HUDEP-2 (cell line): ENCODE data around the gene PGM2.
"Not testable (repeated sequence)": the region's sequence is repeated elsewhere in the genome, so short reads cannot be mapped to it uniquely, and the experiment has no call there.

Experiments used
- DNase-seq, 76 experiments: peaks; one replicate each; lab custom pipeline; 2025; ENCODE audit not compliant: unreplicated experiment in 76 of 76; lab: John Stamatoyannopoulos, UW

The PGM2 gene

DNA sequence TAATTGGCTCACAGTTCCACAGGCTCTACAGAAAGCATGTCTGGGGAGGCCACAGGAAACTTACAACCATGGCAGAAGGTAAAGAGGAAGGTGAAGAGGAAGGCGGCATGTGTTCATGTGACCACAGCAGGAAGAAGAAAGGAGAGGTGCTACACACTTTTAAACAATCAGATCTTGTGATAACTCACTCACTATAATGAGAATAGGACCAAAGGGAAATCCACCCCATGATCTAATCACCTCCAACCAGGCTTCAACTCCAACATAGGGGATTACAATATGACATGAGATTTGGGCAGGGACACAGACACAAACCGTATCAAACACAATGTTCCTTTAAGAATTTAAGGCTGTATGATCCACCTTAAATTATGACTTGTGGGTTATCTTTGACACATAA is 10.5 kb upstream of the PGM2 start:
- DNase-seq, result no peak

DNA sequence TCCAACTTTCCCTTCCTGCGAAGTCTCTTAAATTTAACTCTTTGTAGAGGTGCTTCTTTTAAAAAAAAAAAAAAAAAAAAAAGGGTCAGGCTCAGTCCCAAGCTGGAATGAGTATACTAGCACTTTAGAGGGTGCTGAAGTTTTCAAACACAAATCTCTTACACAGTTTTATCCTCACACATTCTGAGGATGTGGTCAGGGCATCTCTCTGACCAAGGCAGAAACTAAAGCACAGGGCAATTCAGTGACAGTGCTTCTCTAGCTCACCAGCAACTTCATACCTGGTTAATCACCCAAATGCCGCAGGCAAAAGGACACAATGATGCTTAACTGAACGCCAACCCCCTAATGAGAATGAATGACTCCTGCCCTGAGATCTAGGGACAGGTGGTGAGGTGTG is 9.8 kb upstream of the PGM2 start:
- no peak for DNase-seq

DNA sequence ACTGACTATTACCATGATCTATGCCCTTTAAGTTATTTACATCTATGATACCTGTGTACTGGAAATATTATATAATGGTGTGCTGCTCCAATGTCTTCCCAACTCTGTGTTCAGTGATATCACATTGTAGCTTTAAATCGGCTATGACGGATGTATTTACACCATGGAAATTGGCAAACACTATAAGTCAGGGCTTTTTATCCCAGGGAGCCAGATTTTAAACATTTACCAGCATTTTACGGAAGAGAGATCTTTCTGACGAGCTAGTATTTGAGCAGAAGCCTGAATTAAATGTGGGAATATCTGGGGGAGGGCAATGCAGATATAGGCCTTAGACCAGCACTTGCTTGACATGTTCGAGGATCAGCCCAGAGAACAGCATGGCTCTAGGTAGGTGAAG is 7.7 kb upstream of the PGM2 start:
- DNase-seq, result no peak

DNA sequence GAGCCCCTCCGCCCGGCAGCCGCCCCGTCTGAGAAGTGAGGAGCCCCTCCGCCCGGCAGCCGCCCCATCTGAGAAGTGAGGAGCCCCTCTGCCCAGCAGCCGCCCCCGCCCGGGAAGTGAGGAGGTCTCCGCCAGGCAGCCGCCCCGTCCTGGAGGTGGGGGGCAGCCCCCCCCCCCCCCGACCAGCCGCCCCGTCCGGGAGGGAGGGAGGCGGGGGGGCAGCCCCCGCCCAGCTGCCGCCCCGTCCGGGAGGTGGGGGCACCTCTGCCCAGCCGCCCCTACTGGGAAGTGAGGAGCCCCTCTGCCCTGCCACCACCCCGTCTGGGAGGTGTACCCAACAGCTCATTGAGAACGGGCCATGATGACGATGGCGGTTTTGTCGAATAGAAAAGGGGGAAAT is 6.0 kb upstream of the PGM2 start:
- DNase-seq, result not testable (repeated sequence)

DNA sequence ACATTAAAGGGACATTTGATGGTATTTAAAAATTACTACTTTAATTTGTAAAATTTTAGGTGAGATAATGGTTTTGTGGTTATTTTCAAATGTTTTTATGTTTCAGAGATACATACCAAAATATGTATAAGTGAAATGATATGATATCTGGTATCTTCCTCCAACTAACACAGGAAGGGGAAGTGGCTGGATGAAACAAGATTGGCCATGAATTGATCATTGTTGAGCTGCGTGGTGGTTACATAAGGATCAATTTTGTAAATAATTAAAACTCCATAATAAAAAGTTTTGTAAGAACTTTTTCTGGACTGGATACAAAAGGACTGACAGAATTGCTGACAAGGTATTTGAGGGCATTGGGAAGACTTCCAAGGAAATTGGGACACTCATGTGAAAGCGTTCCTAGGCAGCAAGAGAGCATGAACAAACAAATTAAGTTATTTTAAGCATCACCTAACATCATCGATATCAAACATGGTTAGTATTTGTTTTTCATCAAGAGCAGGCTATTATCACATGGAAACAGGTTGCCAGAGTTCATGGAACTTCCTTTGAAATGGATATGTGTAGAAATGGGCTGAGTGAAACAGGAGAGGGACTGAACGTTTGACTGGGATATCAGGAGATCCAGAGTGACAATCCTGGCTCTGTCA is 4.4 kb upstream of the PGM2 start:
- no peak for DNase-seq

DNA sequence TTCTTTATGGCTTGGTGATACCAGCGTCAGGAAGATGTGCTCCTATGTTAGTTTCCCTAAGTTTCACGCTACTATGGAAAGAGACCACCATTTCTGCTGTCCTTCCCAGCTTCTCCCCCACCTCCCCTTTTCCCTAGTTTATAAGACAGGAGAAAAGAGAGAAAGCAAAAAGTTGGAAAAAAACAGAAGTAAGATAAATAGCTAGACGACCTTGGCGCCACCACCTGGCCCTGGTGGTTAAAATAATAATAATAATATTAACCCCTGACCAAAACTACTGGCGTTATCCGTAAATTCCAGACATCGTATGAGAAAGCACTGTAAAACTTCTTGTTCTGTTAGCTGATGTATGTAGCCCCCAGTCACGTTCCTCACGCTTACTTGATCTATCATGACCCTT is 985 bp upstream of the PGM2 start:
- not testable (repeated sequence) for DNase-seq

DNA sequence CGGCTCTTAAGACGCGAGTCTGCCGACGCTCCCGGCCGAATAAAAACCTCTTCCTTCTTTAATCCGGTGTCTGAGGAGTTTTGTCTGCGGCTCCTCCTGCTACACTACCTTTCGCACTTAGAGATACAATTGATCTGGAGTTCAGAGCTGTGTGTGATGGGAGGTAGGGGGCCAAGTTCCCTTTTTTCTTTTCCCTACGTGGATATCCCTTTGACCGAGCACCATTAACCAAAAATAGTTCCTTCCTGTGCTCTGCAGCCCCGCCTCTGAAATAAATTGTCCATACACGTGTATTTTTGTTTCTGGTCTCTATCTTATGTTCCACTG is 555 bp upstream of the PGM2 start:
- DNase-seq, result peak in 12 of 76 experiments; percentile 0 to 44 (median 26)

DNA sequence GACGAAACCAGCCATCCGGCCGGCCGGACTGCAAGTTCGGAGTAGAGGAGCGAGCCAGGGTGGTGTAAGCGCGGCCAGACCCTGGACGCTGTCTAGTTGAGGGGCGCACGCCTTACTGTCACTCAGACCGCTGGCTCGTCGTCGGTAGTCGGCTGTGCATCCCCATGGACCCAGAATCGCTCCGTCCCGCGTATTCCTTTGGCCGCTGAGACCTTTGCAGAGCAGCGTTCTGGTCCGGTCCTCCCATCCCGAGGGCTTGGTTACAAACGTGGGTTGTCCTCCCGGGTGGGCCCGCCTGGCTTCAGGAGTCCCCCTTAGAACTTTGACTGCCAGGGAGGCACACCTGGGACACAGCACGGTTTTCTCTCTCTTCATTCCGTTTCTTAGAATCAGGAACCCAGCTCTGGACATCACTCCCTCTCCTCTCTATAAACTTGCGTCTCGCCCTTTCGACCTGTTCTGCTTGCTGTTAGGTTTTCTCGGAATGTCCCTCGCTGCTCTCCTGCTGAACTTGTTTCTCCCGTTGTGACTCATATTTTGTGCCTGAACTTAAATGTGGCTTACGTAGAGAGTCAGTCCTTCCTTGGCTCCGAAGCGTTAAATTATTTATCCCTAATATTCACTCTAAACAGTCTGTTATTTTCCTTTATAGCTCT is 672 bp downstream of the PGM2 start:
- peak in 6 of 76 experiments; percentile 18 to 44 (median 24) for DNase-seq

DNA sequence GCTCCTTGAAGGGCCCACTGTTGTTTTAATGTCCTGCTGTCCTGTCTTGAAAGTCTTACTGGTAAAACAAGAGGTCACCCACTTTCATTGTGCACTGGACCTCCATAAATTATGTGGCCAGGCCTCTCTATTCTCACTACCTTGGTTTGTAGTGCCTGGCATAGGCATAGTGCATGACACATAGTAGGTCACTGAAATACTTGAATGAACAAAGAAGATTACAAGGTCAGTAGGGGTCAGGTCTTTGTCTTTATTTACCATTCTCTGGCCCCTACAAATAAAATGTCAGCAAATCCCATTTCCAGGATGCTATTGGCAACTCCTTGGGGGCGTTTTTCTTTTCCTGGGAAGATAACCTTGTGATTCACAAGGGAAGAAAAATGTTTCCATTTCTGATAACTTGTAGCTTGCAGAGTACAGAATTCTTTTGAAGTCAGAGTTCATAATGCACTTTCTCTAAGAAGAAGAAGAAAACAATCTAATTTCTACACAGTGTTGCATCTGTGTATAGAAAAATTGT is 1.4 kb downstream of the PGM2 start:
- DNase-seq, result no peak

DNA sequence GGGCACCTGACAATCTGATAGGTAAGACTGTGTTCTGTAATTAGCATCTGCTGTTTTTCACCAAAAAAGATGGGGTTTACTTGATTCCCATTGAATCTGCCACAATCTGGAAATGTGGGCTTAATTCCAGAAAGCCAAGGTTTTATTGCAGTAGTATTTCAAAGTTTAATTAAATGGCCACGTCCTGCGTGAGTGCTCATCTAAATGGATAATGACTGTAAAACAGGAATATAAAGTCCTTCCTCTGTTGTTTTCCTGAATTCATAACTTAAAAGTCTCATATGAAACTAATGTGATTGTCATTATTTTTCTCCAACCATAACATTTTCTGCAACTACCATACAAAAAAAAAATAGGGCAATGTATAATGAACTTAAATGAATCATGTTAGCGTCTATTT is 2.4 kb downstream of the PGM2 start:
- DNase-seq, result no peak

DNA sequence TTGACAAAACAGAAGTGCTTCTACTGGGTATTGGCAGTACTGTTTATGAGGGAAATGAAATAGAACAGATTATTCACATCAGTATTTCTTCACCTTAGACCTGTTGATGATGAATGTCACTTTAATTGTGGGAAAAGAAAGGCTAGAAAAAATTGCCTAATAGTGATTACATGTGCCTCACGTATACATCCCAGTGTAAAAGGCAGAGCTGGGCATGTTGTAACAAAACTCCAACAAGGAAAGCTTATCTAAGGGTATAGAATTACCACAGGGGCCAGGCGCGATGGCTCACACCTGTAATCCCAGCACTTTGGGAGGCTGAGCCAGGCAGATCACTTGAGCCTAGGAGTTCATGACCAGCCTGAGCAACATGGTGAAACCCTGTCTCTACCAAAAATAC is 4.2 kb downstream of the PGM2 start:
- DNase-seq, result no peak

DNA sequence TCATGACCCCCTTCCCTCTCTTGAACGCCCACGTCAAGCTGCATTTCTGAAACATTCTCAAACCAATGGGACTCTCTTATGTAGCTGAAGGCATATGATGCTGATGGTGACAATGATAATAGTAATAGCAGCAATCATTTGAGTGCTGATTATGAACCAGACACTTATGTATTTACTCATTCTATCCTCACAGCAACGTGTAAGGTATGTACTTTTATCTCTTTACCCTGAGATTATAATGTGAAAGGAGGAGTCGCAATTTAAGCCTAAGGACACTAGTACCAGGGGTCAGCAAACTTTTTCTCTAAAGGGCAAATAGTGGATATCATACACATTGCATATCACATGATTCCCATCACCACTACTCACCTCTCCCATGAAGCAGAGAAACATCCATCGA is 8.5 kb downstream of the PGM2 start:
- DNase-seq, result no peak

DNA sequence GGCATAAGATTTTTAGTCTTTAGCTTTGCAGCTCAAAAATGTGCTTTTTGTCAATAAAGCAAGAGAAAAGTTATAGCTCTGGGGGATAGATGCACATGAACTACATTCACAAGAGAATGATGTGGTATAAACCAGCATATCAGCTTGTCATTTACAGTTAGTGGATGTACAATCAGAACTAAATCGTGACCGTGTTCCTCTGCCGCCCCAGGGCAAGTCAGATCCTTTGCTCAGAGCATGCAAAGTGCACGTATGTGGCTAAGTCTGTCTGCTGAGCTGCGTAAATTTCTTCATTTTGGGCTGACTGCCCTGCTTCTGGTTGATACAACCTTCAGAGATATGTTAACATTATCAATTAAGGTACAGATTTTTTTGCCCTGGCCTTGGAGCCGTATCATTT is 9.3 kb downstream of the PGM2 start:
- no peak for DNase-seq

DNA sequence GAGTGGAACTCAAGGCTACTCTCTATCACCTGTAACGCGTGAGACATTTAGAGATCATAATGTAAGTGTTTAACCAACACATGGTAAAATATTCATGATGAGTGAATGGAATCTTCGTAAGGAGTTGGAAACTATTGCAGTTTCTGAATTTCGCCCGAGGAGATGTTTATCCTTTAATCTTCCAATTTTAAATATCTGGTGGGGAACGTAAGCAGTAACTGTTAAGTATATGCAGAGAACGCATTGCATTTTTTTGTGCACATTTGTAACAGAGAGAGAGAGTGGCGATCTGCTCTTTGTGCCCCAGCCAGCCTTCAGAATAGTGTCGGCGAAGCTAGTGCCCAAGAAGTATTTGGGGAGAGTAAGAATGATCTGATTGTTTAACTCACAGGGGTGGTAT is 9.8 kb downstream of the PGM2 start:
- no peak for DNase-seq

DNA sequence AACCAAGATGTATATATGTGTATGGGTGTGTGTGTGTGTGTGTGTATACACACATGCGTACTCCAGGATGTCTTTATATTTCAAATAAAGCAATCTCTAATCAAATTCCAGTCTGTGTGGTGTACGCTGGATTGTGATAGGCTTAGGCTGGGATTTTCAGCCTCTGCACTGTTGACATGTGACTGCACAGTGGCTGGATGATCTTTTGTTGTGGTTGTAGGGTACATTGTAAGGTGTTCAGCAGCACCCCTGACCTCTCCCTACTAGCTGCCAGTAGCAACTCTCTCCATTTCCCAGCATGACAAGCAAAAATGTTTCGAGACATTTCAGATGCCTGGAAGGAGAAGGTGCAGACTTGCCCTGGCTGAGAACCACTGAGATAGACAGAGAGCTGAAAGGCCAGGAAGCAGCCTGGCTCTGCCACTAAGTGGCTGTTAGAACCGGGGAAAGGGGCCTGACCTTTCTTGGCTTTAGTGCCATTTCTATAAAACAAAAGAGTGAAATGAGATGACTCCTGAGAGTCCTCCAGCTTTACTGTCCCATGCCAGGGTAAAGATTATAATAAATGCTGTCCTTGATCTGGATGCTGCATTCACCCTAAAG is 10.5 kb downstream of the PGM2 start:
- peak in 1 of 76 experiments; percentile 2 for DNase-seq

DNA sequence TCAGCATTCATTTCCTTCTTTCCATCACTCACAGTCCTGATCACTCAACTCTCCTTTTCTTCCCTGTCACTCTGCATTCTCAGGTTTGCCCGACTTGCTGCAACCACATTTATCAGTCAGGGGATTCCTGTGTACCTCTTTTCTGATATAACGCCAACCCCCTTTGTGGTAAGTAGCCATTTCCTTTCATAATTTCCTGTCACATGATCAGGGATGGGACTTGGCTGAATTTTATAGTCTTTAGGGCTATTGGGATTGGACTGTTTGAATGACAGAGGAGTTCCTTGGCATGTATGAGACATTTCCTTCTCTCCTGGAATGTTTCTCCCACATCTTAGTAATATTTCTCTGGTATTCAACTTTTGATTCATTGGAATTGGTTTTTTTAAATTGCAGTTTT is 11.0 kb downstream of the PGM2 start:
- DNase-seq, result no peak

DNA sequence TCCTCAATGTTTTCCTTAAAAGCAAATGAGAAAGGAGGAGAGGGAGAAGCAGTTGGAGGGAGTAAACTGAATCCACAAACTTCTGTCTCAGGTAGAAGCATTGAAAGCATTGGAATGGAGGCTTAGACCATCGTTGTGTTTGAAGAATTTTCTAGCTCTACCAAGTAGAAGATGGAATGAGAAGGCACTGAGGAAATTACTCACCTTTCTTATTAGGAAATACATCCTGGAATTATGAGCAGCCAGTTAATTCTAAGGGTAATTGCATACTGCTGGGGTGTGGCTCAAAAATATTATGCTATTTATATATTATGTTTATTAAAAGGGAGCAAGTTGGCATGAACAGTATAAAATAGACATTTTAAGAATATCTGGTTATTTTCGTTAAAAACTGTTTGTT is 12.9 kb downstream of the PGM2 start:
- no peak for DNase-seq

DNA sequence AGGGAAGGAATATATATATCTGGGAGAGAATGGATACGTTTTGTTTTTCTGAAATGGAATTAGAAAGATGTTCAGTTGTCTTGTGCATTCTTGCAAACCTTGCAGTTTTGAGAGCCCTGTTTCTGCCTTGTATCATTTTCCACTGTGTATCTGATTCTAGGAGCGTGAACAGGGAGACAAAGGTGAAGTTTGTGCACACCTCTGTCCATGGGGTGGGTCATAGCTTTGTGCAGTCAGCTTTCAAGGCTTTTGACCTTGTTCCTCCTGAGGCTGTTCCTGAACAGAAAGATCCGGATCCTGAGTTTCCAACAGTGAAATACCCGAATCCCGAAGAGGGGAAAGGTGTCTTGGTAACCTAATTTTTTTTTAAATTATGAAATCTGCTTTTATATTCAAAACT is 17.7 kb downstream of the PGM2 start:
- DNase-seq, result no peak

DNA sequence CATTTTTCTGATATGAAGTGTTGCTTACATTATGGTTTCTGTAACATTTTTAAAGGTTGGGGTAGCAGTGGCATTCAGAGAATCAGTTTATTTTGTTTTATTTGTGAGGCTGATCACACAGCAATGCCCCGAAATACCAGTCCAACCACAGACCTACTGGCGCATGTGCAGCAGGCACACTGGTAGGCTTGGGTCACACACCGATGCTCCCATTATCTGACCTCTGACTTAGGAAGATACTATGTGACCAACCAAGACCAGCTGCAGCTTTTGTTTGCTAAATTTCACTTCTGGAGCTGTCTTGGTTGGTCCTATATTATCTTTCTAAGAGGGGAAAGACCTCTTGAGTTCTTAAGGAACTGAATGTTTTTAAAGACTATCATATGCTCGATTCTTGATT is 18.7 kb downstream of the PGM2 start:
- no peak for DNase-seq

DNA sequence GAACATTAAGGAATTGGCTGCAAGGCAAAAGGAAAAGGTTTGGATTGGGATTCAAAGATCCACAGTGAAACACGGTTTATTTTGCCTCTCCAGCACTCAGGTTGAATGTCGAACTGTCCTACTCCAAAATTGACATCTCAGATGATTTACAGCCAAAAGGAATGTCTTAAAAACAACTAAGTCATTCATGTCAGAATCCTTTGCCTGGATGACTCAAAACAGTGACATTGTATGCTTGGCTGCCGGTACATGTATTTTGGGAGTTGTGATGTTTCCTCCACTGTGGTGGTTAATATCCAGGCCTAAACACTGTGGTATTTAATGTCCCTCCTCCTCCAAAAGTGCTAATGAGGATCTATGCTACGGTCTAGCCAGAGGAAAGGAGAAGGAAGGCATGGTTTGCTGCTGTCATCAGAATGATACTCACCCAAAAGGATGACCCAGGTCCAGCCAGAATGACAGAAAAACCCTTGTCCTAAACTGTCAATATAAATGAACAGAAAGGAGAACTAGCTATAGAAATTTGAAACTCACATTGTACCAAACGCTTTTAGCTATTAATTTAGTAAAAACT is 20.9 kb downstream of the PGM2 start:
- DNase-seq, result no peak

DNA sequence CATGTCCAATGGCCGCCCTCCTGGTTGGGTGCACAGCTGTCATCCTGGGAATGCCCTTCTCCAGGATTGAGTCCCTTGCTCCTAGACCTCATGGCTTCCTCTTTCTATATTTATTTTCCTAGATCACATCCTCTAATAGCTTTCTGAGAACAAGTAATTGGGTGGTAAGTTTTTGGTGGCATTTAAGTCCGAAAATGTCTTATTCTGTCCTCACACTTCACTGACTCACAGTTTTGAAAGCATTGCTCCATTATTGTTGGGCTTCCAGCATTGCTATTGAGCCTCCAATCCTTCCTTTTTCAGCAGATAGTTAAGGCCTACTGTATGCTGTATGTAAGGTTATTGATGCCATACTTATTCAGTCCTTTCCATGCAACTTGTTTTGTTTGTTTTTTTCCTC is 25.9 kb downstream of the PGM2 start:
- DNase-seq, result no peak

DNA sequence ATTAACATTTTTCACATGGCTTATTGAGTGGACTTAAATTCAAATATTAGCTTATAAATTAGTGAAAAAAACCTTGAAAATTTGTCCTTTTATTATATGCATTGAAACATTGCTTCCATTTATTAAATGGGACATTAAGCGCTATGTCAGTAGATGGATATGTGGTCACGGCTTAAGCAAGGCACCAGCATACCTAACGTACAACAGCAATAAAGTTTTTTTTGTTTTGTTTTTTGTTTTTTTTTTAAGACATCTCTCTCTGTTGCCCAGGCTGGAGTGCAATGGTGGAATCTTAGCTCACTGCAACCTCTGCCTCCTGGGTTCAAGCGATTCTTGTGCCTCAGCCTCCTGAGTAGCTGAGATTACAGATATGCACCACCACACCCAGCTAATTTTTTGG is 31.6 kb downstream of the PGM2 start:
- DNase-seq, result no peak
